Measurements from ENCODE around the gene SLCO1A2.

Gene SLCO1A2

DNA sequence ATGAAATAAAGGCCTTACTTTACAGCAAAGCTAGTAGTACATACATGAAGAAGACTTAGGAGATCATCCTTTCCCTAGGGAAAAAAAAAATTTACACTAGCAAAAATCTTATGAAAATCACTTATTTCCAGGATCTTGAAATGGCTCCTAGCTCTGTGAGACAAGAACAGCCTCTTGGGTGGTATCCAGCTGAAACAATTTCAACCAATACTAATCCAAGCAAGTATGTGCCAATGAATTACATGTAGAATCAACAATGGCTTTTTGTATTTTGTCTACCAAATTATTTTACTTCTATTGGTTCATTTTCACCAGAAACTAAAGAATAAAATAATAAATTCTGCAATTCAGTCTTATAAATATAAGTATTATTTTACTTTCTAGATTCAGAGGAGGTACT, 2.7 kb upstream of the SLCO1A2 start:
- TF ChIP-seq CTCF (IDR thresholded peaks at IDR 0.05; ENCODE audit: borderline replicate concordance, extremely low read depth, low read length, poor library complexity, severe bottlenecking) (no peak), EZH2 (IDR thresholded peaks at IDR 0.05; ENCODE audit: borderline replicate concordance, low read depth, low read length, severe bottlenecking) (no peak)
- Histone ChIP-seq H3K27me3 (ENCODE audit: insufficient read depth, low read length, poor library complexity) (no peaks in the 10 kb centered on the region), H3K79me2 (ENCODE audit: insufficient read depth, low read length) (no peaks in the 10 kb centered on the region), H3K27ac (ENCODE audit: low read length) (no peak overlapping the region), H3K4me1 (ENCODE audit: insufficient read depth, low read length) (no peaks in the 10 kb centered on the region), H3K4me3 (ENCODE audit: low read depth in 1 of 2, low read length in 2 of 2) (no peak overlapping the region), H4K20me1 (ENCODE audit: insufficient read depth, low read length) (no peaks in the 10 kb centered on the region), H3K9ac (ENCODE audit: low read depth, low read length) (no peak overlapping the region), H3K36me3 (ENCODE audit: insufficient read depth, low read length) (no peaks in the 10 kb centered on the region), H2AFZ (ENCODE audit: low read depth, low read length) (no peak overlapping the region), H3K4me2 (ENCODE audit: insufficient read depth, low read length) (no peak overlapping the region), H3K9me3 (ENCODE audit: insufficient read depth, low read length, severe bottlenecking) (no peaks in the 10 kb centered on the region)
- ATAC-seq (ENCODE audit: insufficient read depth, low read depth) (no peak), DNase-seq (no peak)

- Histone ChIP-seq H3K36me3 (ENCODE audit: insufficient read depth, low read length) (no peaks in the 10 kb centered on the region), H3K27ac (ENCODE audit: low read length) (no peak overlapping the region), H3K79me2 (ENCODE audit: insufficient read depth, low read length) (no peaks in the 10 kb centered on the region), H3K4me2 (ENCODE audit: insufficient read depth, low read length) (no peak overlapping the region), H2AFZ (ENCODE audit: low read depth, low read length) (no peak overlapping the region), H3K9ac (ENCODE audit: low read depth, low read length) (no peak overlapping the region), H3K27me3 (ENCODE audit: insufficient read depth, low read length, poor library complexity) (no peaks in the 10 kb centered on the region), H3K4me3 (ENCODE audit: low read depth in 1 of 2, low read length in 2 of 2) (no peak overlapping the region), H3K9me3 (ENCODE audit: insufficient read depth, low read length, severe bottlenecking) (no peaks in the 10 kb centered on the region), H3K4me1 (ENCODE audit: insufficient read depth, low read length) (no peaks in the 10 kb centered on the region), H4K20me1 (ENCODE audit: insufficient read depth, low read length) (no peaks in the 10 kb centered on the region)
- DNase-seq (no peak), ATAC-seq (ENCODE audit: insufficient read depth, low read depth) (no peak)
- TF ChIP-seq CTCF (IDR thresholded peaks at IDR 0.05; ENCODE audit: borderline replicate concordance, extremely low read depth, low read length, poor library complexity, severe bottlenecking) (no peak), EZH2 (IDR thresholded peaks at IDR 0.05; ENCODE audit: borderline replicate concordance, low read depth, low read length, severe bottlenecking) (no peak)
These were observed 1.9 kb upstream of the SLCO1A2 start for GRCh38 chr12:21336656-21337055.

- Histone ChIP-seq H3K79me2 (ENCODE audit: insufficient read depth, low read length) (no peaks in the 10 kb centered on the region), H3K27ac (ENCODE audit: low read length) (no peak overlapping the region), H3K9me3 (ENCODE audit: insufficient read depth, low read length, severe bottlenecking) (peaks cover 13% of the 10 kb centered on the region), H3K9ac (ENCODE audit: low read depth, low read length) (no peak overlapping the region), H3K36me3 (ENCODE audit: insufficient read depth, low read length) (no peaks in the 10 kb centered on the region), H3K4me3 (ENCODE audit: low read depth in 1 of 2, low read length in 2 of 2) (no peak overlapping the region), H3K4me1 (ENCODE audit: insufficient read depth, low read length) (no peaks in the 10 kb centered on the region), H3K4me2 (ENCODE audit: insufficient read depth, low read length) (no peak overlapping the region), H2AFZ (ENCODE audit: low read depth, low read length) (no peak overlapping the region), H3K27me3 (ENCODE audit: insufficient read depth, low read length, poor library complexity) (no peaks in the 10 kb centered on the region), H4K20me1 (ENCODE audit: insufficient read depth, low read length) (no peaks in the 10 kb centered on the region)
- DNase-seq (no peak), ATAC-seq (ENCODE audit: insufficient read depth, low read depth) (no peak)
- no peak for TF ChIP-seq CTCF (IDR thresholded peaks at IDR 0.05; ENCODE audit: borderline replicate concordance, extremely low read depth, low read length, poor library complexity, severe bottlenecking)
- TF ChIP-seq EZH2 (IDR thresholded peaks at IDR 0.05; ENCODE audit: borderline replicate concordance, low read depth, low read length, severe bottlenecking), result no peak
These were observed 3.9 kb downstream of the SLCO1A2 start for GRCh38 chr12:21330682-21331253.

- DNase-seq, result no peak
- Histone ChIP-seq H3K36me3 (ENCODE audit: insufficient read depth, low read length) (no peaks in the 10 kb centered on the region), H4K20me1 (ENCODE audit: insufficient read depth, low read length) (no peaks in the 10 kb centered on the region), H3K27me3 (ENCODE audit: insufficient read depth, low read length, poor library complexity) (no peaks in the 10 kb centered on the region), H3K27ac (ENCODE audit: low read length) (no peak overlapping the region), H3K79me2 (ENCODE audit: insufficient read depth, low read length) (no peaks in the 10 kb centered on the region), H3K4me3 (ENCODE audit: low read depth in 1 of 2, low read length in 2 of 2) (no peak overlapping the region), H3K4me1 (ENCODE audit: insufficient read depth, low read length) (no peaks in the 10 kb centered on the region), H2AFZ (ENCODE audit: low read depth, low read length) (no peak overlapping the region), H3K4me2 (ENCODE audit: insufficient read depth, low read length) (no peak overlapping the region), H3K9ac (ENCODE audit: low read depth, low read length) (no peak overlapping the region), H3K9me3 (ENCODE audit: insufficient read depth, low read length, severe bottlenecking) (peaks cover 13% of the 10 kb centered on the region)
- ATAC-seq (ENCODE audit: insufficient read depth, low read depth), result no peak
- TF ChIP-seq CTCF (IDR thresholded peaks at IDR 0.05; ENCODE audit: borderline replicate concordance, extremely low read depth, low read length, poor library complexity, severe bottlenecking), result no peak
- TF ChIP-seq EZH2 (IDR thresholded peaks at IDR 0.05; ENCODE audit: borderline replicate concordance, low read depth, low read length, severe bottlenecking), result no peak
These were observed 6.1 kb downstream of the SLCO1A2 start for GRCh38 chr12:21328578-21328977.

Measured in DND-41 (cell line).